Measurements from ENCODE around the gene THBS2.
"Not testable (repeated sequence)": the region's sequence is repeated elsewhere in the genome, so short reads cannot be mapped to it uniquely, and the experiment has no call there.

DNA sequence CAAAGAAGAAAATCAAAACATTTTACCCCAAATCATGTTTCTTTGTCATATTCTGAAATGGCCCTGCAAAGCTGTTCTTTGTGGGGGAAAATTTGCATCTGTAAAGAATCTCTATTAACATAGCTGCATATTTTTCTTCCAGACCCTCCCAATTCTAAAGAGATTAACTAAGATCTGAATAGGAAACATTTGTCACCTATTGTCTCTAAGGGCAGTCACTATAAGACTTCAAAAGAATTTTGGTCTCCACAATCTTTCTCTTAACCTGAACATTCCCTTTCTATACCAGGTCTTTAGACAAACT is 16.4 kb upstream of the THBS2 start:
- not testable (repeated sequence) for TF ChIP-seq POLR2A (IDR thresholded peaks at IDR 0.05; ENCODE audit: low read depth, low read length)
- TF ChIP-seq, protein P1, sequence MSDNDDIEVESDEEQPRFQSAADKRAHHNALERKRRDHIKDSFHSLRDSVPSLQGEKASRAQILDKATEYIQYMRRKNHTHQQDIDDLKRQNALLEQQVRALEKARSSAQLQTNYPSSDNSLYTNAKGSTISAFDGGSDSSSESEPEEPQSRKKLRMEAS (IDR thresholded peaks at IDR 0.05; ENCODE audit: insufficient read depth, insufficient read length), result not testable (repeated sequence)
